ENCODE measurements around the gene VTCN1. TPM values are rescaled to one million over a fixed set of nuclear protein-coding genes. Genes with fewer than 3 reads are reported as not detected.

The VTCN1 gene
- total RNA-seq, 1 experiment from 2014 or later = not detected

DNA sequence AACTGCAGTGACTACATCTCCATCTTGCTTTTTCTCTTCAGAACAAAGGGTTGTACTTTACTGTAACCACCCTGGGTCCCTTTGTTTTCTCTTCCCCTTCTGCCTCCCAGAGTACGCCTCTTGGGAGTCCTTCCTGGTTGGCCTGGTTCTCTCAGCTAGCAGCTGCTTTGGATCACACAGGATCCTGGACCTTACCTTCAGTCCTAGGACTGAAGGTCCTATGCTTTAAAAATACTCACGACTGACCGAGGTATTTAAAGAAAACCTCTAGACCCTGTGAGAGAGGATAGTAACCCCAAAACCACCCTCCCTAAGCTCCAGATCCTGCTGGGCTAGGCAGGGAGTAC, 94.0 kb downstream of the VTCN1 start:
- no peak for DNase-seq (ENCODE audit: low spot score)
- TF ChIP-seq NR3C1 (CRISPR knock-in tag; conservative IDR thresholded peaks at IDR 0.05; ENCODE audit: low read depth) = no peak
- TF ChIP-seq, protein P1, sequence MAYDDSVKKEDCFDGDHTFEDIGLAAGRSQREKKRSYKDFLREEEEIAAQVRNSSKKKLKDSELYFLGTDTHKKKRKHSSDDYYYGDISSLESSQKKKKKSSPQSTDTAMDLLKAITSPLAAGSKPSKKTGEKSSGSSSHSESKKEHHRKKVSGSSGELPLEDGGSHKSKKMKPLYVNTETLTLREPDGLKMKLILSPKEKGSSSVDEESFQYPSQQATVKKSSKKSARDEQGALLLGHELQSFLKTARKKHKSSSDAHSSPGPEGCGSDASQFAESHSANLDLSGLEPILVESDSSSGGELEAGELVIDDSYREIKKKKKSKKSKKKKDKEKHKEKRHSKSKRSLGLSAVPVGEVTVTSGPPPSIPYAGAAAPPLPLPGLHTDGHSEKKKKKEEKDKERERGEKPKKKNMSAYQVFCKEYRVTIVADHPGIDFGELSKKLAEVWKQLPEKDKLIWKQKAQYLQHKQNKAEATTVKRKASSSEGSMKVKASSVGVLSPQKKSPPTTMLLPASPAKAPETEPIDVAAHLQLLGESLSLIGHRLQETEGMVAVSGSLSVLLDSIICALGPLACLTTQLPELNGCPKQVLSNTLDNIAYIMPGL (CRISPR knock-in tag; IDR thresholded peaks at IDR 0.05) = no peak
- TF ChIP-seq NFATC4 (CRISPR knock-in tag; IDR thresholded peaks at IDR 0.05) = no peak
- TF ChIP-seq ZNF232 (CRISPR knock-in tag; IDR thresholded peaks at IDR 0.05) = no peak
- TF ChIP-seq RELA (CRISPR knock-in tag; IDR thresholded peaks at IDR 0.05; ENCODE audit: borderline replicate concordance) = no peak
- no peak for TF ChIP-seq ZNF263 (CRISPR knock-in tag; IDR thresholded peaks at IDR 0.05; ENCODE audit: low read depth)
- no peak for TF ChIP-seq SMAD4 (CRISPR knock-in tag; IDR thresholded peaks at IDR 0.05)
- no peak for TF ChIP-seq FOXP1 (CRISPR knock-in tag; IDR thresholded peaks at IDR 0.05; ENCODE audit: borderline replicate concordance)
- TF ChIP-seq IRF1 (CRISPR knock-in tag; IDR thresholded peaks at IDR 0.05) = no peak
- TF ChIP-seq, protein P2, sequence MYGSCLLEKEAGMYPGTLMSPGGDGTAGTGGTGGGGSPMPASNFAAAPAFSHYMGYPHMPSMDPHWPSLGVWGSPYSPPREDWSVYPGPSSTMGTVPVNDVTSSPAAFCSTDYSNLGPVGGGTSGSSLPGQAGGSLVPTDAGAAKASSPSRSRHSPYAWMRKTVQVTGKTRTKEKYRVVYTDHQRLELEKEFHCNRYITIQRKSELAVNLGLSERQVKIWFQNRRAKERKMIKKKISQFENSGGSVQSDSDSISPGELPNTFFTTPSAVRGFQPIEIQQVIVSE (CRISPR knock-in tag; IDR thresholded peaks at IDR 0.05; ENCODE audit: borderline replicate concordance) = no peak
- no peak for TF ChIP-seq ETV6 (CRISPR knock-in tag; IDR thresholded peaks at IDR 0.05)
- TF ChIP-seq, protein P3, sequence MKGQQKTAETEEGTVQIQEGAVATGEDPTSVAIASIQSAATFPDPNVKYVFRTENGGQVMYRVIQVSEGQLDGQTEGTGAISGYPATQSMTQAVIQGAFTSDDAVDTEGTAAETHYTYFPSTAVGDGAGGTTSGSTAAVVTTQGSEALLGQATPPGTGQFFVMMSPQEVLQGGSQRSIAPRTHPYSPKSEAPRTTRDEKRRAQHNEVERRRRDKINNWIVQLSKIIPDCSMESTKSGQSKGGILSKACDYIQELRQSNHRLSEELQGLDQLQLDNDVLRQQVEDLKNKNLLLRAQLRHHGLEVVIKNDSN (CRISPR knock-in tag; IDR thresholded peaks at IDR 0.05) = no peak
- TF ChIP-seq, protein P4, sequence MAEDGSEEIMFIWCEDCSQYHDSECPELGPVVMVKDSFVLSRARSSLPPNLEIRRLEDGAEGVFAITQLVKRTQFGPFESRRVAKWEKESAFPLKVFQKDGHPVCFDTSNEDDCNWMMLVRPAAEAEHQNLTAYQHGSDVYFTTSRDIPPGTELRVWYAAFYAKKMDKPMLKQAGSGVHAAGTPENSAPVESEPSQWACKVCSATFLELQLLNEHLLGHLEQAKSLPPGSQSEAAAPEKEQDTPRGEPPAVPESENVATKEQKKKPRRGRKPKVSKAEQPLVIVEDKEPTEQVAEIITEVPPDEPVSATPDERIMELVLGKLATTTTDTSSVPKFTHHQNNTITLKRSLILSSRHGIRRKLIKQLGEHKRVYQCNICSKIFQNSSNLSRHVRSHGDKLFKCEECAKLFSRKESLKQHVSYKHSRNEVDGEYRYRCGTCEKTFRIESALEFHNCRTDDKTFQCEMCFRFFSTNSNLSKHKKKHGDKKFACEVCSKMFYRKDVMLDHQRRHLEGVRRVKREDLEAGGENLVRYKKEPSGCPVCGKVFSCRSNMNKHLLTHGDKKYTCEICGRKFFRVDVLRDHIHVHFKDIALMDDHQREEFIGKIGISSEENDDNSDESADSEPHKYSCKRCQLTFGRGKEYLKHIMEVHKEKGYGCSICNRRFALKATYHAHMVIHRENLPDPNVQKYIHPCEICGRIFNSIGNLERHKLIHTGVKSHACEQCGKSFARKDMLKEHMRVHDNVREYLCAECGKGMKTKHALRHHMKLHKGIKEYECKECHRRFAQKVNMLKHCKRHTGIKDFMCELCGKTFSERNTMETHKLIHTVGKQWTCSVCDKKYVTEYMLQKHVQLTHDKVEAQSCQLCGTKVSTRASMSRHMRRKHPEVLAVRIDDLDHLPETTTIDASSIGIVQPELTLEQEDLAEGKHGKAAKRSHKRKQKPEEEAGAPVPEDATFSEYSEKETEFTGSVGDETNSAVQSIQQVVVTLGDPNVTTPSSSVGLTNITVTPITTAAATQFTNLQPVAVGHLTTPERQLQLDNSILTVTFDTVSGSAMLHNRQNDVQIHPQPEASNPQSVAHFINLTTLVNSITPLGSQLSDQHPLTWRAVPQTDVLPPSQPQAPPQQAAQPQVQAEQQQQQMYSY (CRISPR knock-in tag; IDR thresholded peaks at IDR 0.05) = no peak
- TF ChIP-seq JAZF1 (CRISPR knock-in tag; IDR thresholded peaks at IDR 0.05) = no peak
- TF ChIP-seq SMAD3 (CRISPR knock-in tag; IDR thresholded peaks at IDR 0.05; ENCODE audit: borderline replicate concordance) = no peak
- TF ChIP-seq, protein P5, sequence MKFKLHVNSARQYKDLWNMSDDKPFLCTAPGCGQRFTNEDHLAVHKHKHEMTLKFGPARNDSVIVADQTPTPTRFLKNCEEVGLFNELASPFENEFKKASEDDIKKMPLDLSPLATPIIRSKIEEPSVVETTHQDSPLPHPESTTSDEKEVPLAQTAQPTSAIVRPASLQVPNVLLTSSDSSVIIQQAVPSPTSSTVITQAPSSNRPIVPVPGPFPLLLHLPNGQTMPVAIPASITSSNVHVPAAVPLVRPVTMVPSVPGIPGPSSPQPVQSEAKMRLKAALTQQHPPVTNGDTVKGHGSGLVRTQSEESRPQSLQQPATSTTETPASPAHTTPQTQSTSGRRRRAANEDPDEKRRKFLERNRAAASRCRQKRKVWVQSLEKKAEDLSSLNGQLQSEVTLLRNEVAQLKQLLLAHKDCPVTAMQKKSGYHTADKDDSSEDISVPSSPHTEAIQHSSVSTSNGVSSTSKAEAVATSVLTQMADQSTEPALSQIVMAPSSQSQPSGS (CRISPR knock-in tag; IDR thresholded peaks at IDR 0.05; ENCODE audit: borderline replicate concordance, low read depth) = no peak
- TF ChIP-seq, protein P6, sequence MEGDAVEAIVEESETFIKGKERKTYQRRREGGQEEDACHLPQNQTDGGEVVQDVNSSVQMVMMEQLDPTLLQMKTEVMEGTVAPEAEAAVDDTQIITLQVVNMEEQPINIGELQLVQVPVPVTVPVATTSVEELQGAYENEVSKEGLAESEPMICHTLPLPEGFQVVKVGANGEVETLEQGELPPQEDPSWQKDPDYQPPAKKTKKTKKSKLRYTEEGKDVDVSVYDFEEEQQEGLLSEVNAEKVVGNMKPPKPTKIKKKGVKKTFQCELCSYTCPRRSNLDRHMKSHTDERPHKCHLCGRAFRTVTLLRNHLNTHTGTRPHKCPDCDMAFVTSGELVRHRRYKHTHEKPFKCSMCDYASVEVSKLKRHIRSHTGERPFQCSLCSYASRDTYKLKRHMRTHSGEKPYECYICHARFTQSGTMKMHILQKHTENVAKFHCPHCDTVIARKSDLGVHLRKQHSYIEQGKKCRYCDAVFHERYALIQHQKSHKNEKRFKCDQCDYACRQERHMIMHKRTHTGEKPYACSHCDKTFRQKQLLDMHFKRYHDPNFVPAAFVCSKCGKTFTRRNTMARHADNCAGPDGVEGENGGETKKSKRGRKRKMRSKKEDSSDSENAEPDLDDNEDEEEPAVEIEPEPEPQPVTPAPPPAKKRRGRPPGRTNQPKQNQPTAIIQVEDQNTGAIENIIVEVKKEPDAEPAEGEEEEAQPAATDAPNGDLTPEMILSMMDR (IDR thresholded peaks at IDR 0.05) = no peak
- TF ChIP-seq, protein P7, sequence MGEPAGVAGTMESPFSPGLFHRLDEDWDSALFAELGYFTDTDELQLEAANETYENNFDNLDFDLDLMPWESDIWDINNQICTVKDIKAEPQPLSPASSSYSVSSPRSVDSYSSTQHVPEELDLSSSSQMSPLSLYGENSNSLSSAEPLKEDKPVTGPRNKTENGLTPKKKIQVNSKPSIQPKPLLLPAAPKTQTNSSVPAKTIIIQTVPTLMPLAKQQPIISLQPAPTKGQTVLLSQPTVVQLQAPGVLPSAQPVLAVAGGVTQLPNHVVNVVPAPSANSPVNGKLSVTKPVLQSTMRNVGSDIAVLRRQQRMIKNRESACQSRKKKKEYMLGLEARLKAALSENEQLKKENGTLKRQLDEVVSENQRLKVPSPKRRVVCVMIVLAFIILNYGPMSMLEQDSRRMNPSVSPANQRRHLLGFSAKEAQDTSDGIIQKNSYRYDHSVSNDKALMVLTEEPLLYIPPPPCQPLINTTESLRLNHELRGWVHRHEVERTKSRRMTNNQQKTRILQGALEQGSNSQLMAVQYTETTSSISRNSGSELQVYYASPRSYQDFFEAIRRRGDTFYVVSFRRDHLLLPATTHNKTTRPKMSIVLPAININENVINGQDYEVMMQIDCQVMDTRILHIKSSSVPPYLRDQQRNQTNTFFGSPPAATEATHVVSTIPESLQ (CRISPR knock-in tag; IDR thresholded peaks at IDR 0.05) = no peak
- peaks cover 14% of the 10 kb centered on the region for H3K4me1 Mint-ChIP-seq
- H3K27me3 Mint-ChIP-seq (ENCODE audit: low read depth) = no peaks in the 10 kb centered on the region
- ATAC-seq = no peak
- peak overlapping the region; percentile 10; the same call in 1 of the 2 replicates for H3K27ac Mint-ChIP-seq
- CTCF ChIA-PET = interaction anchor here (1.2 to 1.9 kb wide), 2 partner anchors 12 to 168 kb away, joined by 4 to 8 read pairs; no protein-coding TSS in a partner anchor
- no peak overlapping the region for H3K4me3 Mint-ChIP-seq
- POLR2A ChIA-PET = no interaction called here
- H3K36me3 Mint-ChIP-seq = peaks cover 35% of the 10 kb centered on the region
- H3K9me3 Mint-ChIP-seq = no peaks in the 10 kb centered on the region

Data from WTC11 (cell line).